NT2/D1 (cell line): ENCODE data around the gene RAE1.

Experiments
- SUZ12 ChIP-seq: IDR thresholded peaks from 2 replicates; pipeline ENCODE4 v1.6.1; 2011; ENCODE audit not compliant: insufficient read length, insufficient read depth; ENCODE audit errors: extremely low read depth
- YY1 ChIP-seq: IDR thresholded peaks from 2 replicates; pipeline ENCODE4 v1.6.1; 2011; ENCODE audit not compliant: insufficient read length, insufficient read depth
- ZNF274 ChIP-seq: IDR thresholded peaks from 2 replicates; pipeline ENCODE4 v1.6.1; 2011; ENCODE audit warnings: mild to moderate bottlenecking, low read depth, low read length

DNA sequence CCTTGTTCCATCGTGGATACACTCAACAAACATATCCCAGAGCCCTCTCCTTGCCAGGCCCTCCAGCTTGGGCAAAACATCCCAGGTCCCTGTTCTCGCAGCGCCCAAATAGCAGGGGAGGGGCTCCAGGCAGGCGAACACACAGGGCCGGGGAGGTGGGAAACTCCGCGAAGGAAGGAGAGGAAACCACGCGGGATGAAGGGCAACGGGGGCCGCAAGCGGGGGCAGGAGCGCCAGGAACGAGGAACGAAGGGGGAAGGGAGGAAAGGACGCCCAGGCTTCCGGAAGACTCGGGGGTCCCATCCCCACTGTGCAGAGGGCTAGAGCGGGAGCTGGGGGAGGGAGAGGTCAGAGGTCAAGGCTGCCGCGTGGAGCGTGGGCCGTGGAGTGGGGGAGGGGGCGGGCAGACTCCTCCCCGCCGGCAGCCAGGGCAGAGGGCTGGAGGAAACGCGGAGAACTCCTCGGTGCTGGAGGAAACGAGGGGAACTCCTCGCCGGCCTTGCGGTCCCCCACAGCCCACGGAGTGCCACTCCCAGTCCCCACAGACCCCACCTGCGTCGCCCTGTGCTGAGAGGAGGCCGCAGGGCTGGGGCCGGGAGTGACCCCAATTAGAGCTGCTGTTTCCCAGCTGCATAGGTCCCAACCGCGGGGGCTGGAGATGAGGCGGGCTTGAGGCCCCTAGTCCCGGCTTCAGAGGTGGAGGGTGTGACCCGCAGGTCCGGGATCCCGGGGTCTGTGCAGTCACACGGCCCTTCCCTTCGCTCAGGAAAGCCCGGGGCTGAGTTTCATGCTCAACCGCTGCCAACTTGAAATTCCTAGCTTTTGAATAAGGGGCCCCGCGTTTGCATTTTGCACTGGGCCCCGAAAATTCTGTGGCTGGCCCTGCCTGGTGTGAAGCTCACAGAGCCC lies 38.9 kb downstream of the RAE1 start:
- no peak for TF ChIP-seq SUZ12
- TF ChIP-seq YY1, result no peak
- TF ChIP-seq ZNF274, result no peak
